Measurements from ENCODE around the gene TEP1. TPM values are rescaled to one million over a fixed set of nuclear protein-coding genes. Genes with fewer than 3 reads are reported as not detected.

Gene TEP1
- total and polyA plus RNA-seq, 2 experiments from 2014 or later, result 10.7 to 29.4 TPM

DNA sequence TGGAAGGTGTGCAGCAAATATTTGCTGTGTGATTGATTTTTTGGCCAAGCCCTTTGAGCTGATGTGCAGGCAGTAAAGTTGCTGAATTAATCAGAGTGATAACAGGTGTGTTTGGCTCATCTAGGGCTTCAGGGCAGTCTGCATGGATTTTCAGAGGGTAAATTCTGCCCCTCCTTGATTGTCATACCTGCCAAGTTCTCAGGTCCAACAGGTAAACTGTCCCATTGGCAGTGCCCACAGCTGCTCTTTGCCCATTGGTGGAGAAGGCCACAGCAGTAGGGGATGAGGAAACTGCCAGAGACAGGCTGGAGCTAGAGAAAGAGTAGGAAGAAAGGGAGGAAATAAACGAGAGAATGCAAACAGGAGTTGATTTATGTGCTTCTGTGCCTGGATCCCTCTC lies 33.6 kb downstream of the TEP1 start:
- TF ChIP-seq EZH2phosphoT487 (IDR thresholded peaks at IDR 0.05; ENCODE audit: low read depth, severe bottlenecking, unreplicated experiment) (no peak), EZH2 (IDR thresholded peaks at IDR 0.05; ENCODE audit: borderline replicate concordance) (no peak)
- TF ChIP-seq, protein P1, sequence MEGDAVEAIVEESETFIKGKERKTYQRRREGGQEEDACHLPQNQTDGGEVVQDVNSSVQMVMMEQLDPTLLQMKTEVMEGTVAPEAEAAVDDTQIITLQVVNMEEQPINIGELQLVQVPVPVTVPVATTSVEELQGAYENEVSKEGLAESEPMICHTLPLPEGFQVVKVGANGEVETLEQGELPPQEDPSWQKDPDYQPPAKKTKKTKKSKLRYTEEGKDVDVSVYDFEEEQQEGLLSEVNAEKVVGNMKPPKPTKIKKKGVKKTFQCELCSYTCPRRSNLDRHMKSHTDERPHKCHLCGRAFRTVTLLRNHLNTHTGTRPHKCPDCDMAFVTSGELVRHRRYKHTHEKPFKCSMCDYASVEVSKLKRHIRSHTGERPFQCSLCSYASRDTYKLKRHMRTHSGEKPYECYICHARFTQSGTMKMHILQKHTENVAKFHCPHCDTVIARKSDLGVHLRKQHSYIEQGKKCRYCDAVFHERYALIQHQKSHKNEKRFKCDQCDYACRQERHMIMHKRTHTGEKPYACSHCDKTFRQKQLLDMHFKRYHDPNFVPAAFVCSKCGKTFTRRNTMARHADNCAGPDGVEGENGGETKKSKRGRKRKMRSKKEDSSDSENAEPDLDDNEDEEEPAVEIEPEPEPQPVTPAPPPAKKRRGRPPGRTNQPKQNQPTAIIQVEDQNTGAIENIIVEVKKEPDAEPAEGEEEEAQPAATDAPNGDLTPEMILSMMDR (IDR thresholded peaks at IDR 0.05; ENCODE audit: poor library complexity), result no peak
- no peak for DNase-seq (ENCODE audit: low spot score)
- no peaks in the 10 kb centered on the region for H3K27me3 ChIP-seq
- no peaks in the 10 kb centered on the region for H3K79me2 ChIP-seq
- peaks cover 19% of the 10 kb centered on the region for H3K4me1 ChIP-seq (ENCODE audit: insufficient read depth)
- no peak overlapping the region for H3K4me3 ChIP-seq
- no peak overlapping the region for H3K4me2 ChIP-seq
- H3K9me2 ChIP-seq (replicated peaks; ENCODE audit: insufficient read depth), result no peaks in the 10 kb centered on the region
- 80% methylated on average over 1 of the region's 1 CpG for WGBS (ENCODE audit: low lambda C conversion rate, missing lambda C conversion rate)
- no peaks in the 10 kb centered on the region for H3K36me3 ChIP-seq (replicated peaks; ENCODE audit: insufficient read depth, low read depth)
- H3K9me3 ChIP-seq (ENCODE audit: low read depth), result no peaks in the 10 kb centered on the region
- no peak overlapping the region for H3K27ac ChIP-seq
- no peak overlapping the region for H2AFZ ChIP-seq
- H4K20me1 ChIP-seq (ENCODE audit: insufficient read depth, poor library complexity, severe bottlenecking), result no peaks in the 10 kb centered on the region

DNA sequence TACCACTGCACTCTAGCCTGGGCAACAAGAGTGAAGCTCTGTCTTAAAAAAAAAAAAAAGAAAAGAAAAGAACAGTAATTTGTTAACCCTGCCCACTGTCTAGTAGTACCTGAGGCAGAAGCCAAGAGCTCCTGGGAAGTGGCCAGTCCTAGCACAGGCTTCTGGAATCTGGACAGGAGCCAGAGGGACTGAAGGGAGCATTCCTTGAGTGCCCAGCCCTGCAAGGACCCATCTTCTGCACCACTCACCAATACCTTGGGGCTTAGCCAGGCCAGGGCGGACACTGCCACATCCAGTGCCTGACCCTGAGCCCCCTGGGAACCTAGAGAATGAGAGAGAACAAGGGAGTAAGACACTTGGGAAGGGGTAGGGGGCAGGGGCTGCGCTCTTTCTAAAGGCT lies 36.1 kb downstream of the TEP1 start:
- Histone ChIP-seq H2AFZ (no peak overlapping the region), H3K36me3 (replicated peaks; ENCODE audit: insufficient read depth, low read depth) (no peaks in the 10 kb centered on the region), H3K9me3 (ENCODE audit: low read depth) (no peaks in the 10 kb centered on the region), H3K27ac (peak overlapping the region; percentile 98), H3K9me2 (replicated peaks; ENCODE audit: insufficient read depth) (no peaks in the 10 kb centered on the region), H3K4me1 (ENCODE audit: insufficient read depth) (peaks cover 19% of the 10 kb centered on the region), H3K4me3 (no peak overlapping the region), H3K4me2 (peak overlapping the region; percentile 57), H4K20me1 (ENCODE audit: insufficient read depth, poor library complexity, severe bottlenecking) (no peaks in the 10 kb centered on the region), H3K27me3 (no peaks in the 10 kb centered on the region), H3K79me2 (no peaks in the 10 kb centered on the region)
- DNase-seq (ENCODE audit: low spot score), result no peak
- 100% methylated on average over 2 of the region's 2 CpGs for WGBS (ENCODE audit: low lambda C conversion rate, missing lambda C conversion rate)
- TF ChIP-seq EZH2 (IDR thresholded peaks at IDR 0.05; ENCODE audit: borderline replicate concordance) (no peak), EZH2phosphoT487 (IDR thresholded peaks at IDR 0.05; ENCODE audit: low read depth, severe bottlenecking, unreplicated experiment) (no peak)
- TF ChIP-seq, protein P1 (IDR thresholded peaks at IDR 0.05; ENCODE audit: poor library complexity), result no peak

DNA sequence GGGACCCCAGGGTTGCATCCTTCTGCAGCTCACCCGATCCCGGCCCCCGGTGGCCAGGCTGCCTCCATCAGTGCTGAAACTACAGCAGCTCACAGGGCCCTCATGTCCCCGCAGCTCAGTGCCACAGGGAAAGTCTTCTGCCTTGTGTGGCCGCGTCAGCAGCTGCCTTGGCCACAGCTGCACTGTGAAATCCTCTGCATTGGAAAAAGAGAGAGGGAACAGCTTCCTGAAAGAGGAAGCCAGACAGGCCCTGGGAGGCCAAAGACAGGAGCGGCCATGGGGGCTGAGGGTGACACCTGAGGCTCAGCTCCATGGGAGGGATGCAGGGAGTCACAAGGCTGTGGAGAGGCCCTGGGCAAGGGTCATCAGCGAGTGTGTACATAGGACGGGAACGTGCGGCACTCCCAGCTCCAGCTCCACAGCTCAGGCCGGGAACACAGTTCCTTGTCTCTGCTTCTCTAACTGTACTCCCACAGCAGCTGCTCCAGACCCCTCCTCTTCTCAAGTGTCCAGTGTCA lies 37.2 kb downstream of the TEP1 start:
- Histone ChIP-seq H3K4me2 (peak overlapping the region; percentile 57), H3K79me2 (no peaks in the 10 kb centered on the region), H3K36me3 (replicated peaks; ENCODE audit: insufficient read depth, low read depth) (no peaks in the 10 kb centered on the region), H3K4me3 (no peak overlapping the region), H2AFZ (no peak overlapping the region), H3K4me1 (ENCODE audit: insufficient read depth) (peaks cover 19% of the 10 kb centered on the region), H3K9me2 (replicated peaks; ENCODE audit: insufficient read depth) (no peaks in the 10 kb centered on the region), H3K27me3 (no peaks in the 10 kb centered on the region), H3K27ac (peak overlapping the region; percentile 98), H4K20me1 (ENCODE audit: insufficient read depth, poor library complexity, severe bottlenecking) (no peaks in the 10 kb centered on the region), H3K9me3 (ENCODE audit: low read depth) (no peaks in the 10 kb centered on the region)
- WGBS (ENCODE audit: low lambda C conversion rate, missing lambda C conversion rate), result 66% methylated on average over 12 of the region's 12 CpGs
- no peak for TF ChIP-seq EZH2phosphoT487 (IDR thresholded peaks at IDR 0.05; ENCODE audit: low read depth, severe bottlenecking, unreplicated experiment)
- TF ChIP-seq, protein P1 (IDR thresholded peaks at IDR 0.05; ENCODE audit: poor library complexity), result no peak
- TF ChIP-seq EZH2 (IDR thresholded peaks at IDR 0.05; ENCODE audit: borderline replicate concordance), result no peak
- peak; percentile 85 for DNase-seq (ENCODE audit: low spot score)
